Endometrial microvascular endothelial cells (primary cell): ENCODE data around the gene ICAM3. TPM values are rescaled to one million over a fixed set of nuclear protein-coding genes. Genes with fewer than 3 reads are reported as not detected.

ENCODE experiments used
- in situ Hi-C: cut with HindIII; loops from 2 replicates; pipeline ENCODE4 v1.10.0; 2017; ENCODE audit warnings: low sequenced_read_pairs, low pct_unique_long_range_greater_than_20kb; ENCODE audit errors: inconsistent ontology term
- total RNA-seq: library from RNA; depleted of rRNA; stranded (reverse); fragments of >200 nt; gene quantifications from one replicate; pipeline ENCODE4 v1.2.3, GENCODE V29; 2015; ENCODE audit errors: inconsistent ontology term

The ICAM3 gene
- total RNA-seq, 1 donor from 2014 or later, result 11.8 TPM

GRCh38 chr19:10325732-10326131 lies 13.7 kb downstream of the ICAM3 start:
- in situ Hi-C loops, result no loop called here

DNA sequence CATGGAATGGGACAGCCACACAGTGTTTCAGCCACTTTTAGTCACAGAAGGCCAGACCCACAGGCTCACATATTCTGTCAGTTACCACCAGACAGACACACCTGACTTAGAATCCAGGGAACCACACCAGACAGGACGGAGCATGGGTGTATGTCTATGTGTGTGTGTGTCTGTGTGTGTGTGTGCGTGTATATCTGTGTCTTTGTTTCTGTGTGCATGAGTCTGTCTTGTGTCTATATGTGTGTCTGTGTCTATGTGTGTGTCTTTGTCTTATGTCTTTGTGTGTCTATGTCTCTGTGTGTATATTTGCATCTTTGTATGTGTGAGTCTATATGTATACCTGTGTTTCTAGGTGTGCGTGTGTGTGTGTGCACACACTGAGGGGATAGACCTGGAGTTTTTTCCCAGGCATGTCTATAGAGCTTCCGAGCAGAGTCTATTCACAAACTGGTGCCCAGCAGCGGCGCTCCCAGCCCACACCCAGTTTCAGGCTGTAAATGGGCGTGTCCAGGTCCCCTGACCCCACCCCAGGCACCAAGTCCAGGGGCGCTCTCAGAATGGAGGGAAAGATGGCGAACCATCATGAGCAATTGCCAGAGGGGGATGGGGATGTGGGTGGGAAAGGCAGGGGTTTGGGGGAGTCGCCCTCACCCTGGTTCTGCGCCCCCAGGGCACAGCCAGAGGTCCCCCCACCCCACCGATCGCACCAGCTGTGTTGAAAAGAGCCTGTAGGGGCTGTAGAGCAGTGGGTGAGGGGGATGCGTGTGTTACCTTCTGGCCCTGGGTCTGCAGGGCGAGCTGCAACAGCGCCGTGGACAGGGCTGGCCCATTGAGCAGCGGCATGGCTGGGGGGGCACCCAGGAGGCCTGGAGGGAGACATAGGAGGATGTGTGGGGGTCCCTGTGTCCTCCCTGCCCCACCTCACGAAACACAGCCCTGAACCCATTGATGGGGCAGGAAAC lies 17.3 kb downstream of the ICAM3 start:
- in situ Hi-C loops, result no loop called here

DNA sequence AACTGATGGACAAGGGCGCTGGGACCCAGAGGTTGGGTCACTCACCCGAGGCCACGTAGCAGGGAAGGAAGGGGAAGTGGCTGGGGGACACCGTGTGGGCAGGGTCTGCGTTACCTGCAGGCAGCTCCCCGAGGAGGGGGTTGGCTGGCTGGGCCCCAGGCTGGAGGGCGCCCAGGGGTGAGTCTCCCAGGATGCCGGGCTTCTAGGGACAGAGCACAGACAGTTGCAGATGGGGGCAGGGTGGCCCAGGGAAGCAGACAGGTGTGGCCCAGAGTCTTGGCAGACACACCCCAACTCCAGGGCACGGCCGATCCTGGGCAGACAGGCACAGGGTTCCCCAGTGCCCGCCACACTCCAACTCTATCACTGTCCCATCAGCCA lies 18.0 kb downstream of the ICAM3 start:
- in situ Hi-C loops, result no loop called here

GRCh38 chr19:10320602-10321416 lies 18.6 kb downstream of the ICAM3 start:
- in situ Hi-C loops, result no loop called here

- in situ Hi-C loops, result no loop called here
These were observed 20.4 kb downstream of the ICAM3 start for GRCh38 chr19:10318807-10319682.

GRCh38 chr19:10317857-10318462 lies 21.5 kb downstream of the ICAM3 start:
- in situ Hi-C loops, result no loop called here

GRCh38 chr19:10317045-10317856 lies 22.2 kb downstream of the ICAM3 start:
- in situ Hi-C loops, result no loop called here

GRCh38 chr19:10316229-10317044 lies 23.0 kb downstream of the ICAM3 start:
- in situ Hi-C loops, result no loop called here

DNA sequence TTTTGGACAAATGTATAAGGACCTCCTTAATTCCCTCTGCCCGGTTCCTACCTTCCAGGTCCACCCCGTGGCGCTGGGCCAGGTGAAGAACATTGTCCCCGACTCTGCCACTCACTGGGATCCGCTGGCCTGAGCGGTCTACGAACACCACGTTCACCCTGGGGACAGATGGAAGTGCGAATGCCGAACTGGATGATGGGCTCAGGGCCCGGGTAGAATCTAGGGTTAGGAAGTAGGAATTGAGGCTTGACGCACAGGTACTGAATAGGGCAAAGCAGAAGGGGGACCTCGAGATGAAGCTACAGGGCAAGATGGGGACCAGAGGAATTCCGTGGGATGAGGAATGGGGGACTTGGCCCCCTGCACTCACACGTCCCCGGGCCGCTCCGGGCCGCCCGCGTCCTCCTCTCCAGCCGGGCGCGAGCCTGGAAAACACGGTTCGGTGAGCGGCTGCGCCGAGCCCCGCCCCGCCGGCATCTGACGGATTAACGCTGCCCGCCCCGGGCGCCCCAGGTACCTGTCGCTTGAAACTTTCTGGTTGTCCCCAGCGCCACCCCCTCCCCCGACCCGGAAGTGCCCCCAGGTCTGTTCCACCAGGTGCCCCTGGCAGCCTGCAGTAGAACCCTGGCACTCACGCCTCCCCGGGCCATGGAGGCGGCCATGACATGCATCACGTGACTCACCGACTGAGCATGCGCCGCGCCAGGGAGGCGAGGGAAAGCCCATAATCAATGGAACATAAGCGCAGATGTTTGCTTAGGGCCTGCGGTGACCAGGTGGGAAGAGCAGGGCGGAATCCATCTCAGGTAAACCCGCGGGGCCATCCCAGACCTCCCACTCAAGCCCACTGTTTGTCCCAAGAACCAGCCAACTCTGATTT lies 23.8 kb downstream of the ICAM3 start, which contains the start of gene FDX2:
Gene FDX2, minus strand, starts transcription at position 681 of the 880 bp plus-strand sequence. Its CDS starts 19 bp downstream, at position 662.
- in situ Hi-C loops, result no loop called here

GRCh38 chr19:10309423-10309822 lies 30.0 kb downstream of the ICAM3 start, which contains the start of gene ZGLP1:
Gene ZGLP1 (minus strand): TSS chr19:10309815.
- in situ Hi-C loops, result no loop called here

GRCh38 chr19:10306327-10306726 lies 33.1 kb downstream of the ICAM3 start:
- in situ Hi-C loops, result no loop called here

GRCh38 chr19:10305139-10305806 lies 34.2 kb downstream of the ICAM3 start:
- in situ Hi-C loops, result no loop called here

DNA sequence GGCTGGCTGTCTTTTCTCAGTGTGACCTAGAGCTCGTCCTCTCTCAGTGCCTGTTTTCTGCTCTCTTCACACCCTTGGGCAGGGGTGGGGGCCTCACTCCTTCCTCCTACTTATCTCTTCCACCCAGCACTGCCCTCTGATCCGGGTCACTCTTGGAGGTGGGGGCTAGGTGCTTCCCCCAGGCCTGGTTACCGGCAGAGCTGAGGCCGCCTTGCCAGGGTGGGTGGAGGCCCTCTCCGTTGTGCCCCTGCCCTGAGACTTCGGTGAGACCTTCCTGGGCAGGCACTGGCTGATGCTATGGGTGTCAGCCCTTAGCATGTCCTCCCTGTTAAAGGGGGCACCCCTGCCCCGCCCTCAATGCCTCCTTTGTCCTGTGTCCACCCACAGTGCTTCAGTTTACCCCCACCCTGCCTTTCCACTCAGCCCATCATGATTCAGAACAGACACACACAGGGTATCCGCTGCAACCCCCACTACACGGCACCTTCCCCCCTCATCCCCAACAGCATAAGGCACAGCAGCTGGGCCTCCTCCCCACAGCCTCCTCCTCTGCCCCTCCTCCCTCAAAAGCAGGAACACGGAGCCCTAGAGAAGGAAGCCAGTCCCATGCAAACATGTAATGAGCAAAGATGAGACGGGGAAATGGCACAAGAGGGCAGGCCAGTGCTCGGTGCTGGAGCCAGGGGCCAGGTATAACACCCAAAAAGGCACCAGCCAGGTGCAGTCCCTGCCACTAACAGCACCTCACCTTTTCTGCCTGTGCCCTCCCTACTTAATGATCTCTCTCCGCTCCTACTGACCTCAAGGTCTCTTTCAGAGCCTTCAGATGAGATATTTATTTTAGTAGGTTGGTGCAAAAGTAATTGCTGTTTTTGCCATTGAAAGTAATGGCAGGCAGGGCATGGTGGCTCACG lies 39.6 kb downstream of the ICAM3 start:
- in situ Hi-C loops, result no loop called here

- in situ Hi-C loops, result no loop called here
These were observed 43.4 kb downstream of the ICAM3 start for GRCh38 chr19:10295847-10296591.
